Endothelial cell of umbilical vein (primary cell): ENCODE data around the gene CAMTA1. TPM values are rescaled to one million over a fixed set of nuclear protein-coding genes. Genes with fewer than 3 reads are reported as not detected.

Source experiments
- BruUV-seq: library from RNA; stranded (reverse); fragments of 400-500 nt; replicated peaks from 2 replicates; lab custom pipeline; 2021; lab: Mats Ljungman, UMichigan
- CTCF ChIA-PET: fragments of 300-600, 350-600 bp; sonication (Branson Sonifier 250); formaldehyde crosslinking; loops from one replicate; lab custom pipeline; 2021; ENCODE audit warnings: antibody characterized with exemption, inconsistent platforms; lab: Charles Lee
- POLR2A ChIA-PET: fragments of 300-600, 350-600 bp; sonication (Branson Sonifier 250); formaldehyde crosslinking; loops from one replicate; lab custom pipeline; 2021; ENCODE audit warnings: antibody characterized with exemption, inconsistent platforms; lab: Charles Lee
- DNase-seq: peaks from one replicate; pipeline ENCODE4 v3.0.0-alpha.2; 2011; ENCODE audit warnings: low read depth, low spot score
- FAIRE-seq: peaks from 2 replicates; lab custom pipeline; 2011; peaks lifted over from hg19 to GRCh38; lab: Jason Lieb, UNC
- H2AFZ ChIP-seq: 2 replicates; pipeline ENCODE4 v1.6.0; 2012; ENCODE audit warnings: low read depth, low read length, control low read depth, inconsistent platforms
- H3K27ac ChIP-seq: 2 replicates; pipeline ENCODE4 v1.5.1; 2011; ENCODE audit warnings: low read depth, mild to moderate bottlenecking, control low read depth, low read length, moderate library complexity; ENCODE audit not compliant: insufficient read depth
- H3K27me3 ChIP-seq, 2 experiments: 2 replicates each; pipeline versions ENCODE4 v1.6.0 to v1.6.1; 2011; ENCODE audit warnings: low read length in 2 of 2, mixed read lengths in 1 of 2; ENCODE audit not compliant: control insufficient read depth in 2 of 2, insufficient read depth in 2 of 2
- H3K36me3 ChIP-seq, 2 experiments: 2 replicates in 1 of 2; 3 replicates in 1 of 2; pipeline ENCODE4 v1.5.1; 2011; ENCODE audit warnings: low read length in 2 of 2, mild to moderate bottlenecking in 1 of 2, moderate library complexity in 1 of 2; ENCODE audit not compliant: control insufficient read depth in 2 of 2, insufficient read depth in 2 of 2; ENCODE audit errors: extremely low read depth in 1 of 2
- H3K4me1 ChIP-seq: 3 replicates; pipeline ENCODE4 v1.5.1; 2011; ENCODE audit warnings: mild to moderate bottlenecking, low read length; ENCODE audit not compliant: control insufficient read depth, insufficient read depth; ENCODE audit errors: extremely low read depth
- H3K4me2 ChIP-seq: 2 replicates; pipeline ENCODE4 v1.6.1; 2011; ENCODE audit warnings: low read length, control low read depth, mixed read lengths; ENCODE audit not compliant: insufficient read depth
- H3K4me3 ChIP-seq, 3 experiments: fragments of 200-600 bp in 1 of 3; sonication (generic), shearing (Covaris generic) in 1 of 3; replicated peaks in 1 of 3; 2 replicates each; pipeline ENCODE4 v1.5.1; 2011 to 2016; ENCODE audit warnings: control low read depth in 3 of 3, low read length in 3 of 3, mild to moderate bottlenecking in 2 of 3, inconsistent platforms in 1 of 3, low read depth in 1 of 3, moderate library complexity in 1 of 3; ENCODE audit not compliant: insufficient read depth in 1 of 3
- H3K79me2 ChIP-seq: 2 replicates; pipeline ENCODE4 v1.6.0; 2012; ENCODE audit warnings: low read length, inconsistent platforms; ENCODE audit not compliant: control insufficient read depth, insufficient read depth
- H3K9ac ChIP-seq: replicated peaks from 2 replicates; pipeline ENCODE3; 2011; ENCODE audit warnings: low read length, control low read depth; ENCODE audit not compliant: insufficient read depth; ENCODE audit errors: extremely low read depth
- H3K9me1 ChIP-seq: replicated peaks from 3 replicates; pipeline ENCODE4 v1.6.0; 2011; ENCODE audit warnings: mild to moderate bottlenecking, low read length; ENCODE audit not compliant: control insufficient read depth, insufficient read depth; ENCODE audit errors: extremely low read depth
- H3K9me3 ChIP-seq: replicated peaks from 2 replicates; pipeline ENCODE4 v1.5.1; 2012; ENCODE audit warnings: low read length, inconsistent platforms; ENCODE audit not compliant: control insufficient read depth, insufficient read depth
- H4K20me1 ChIP-seq: replicated peaks from 2 replicates; pipeline ENCODE3; 2011; ENCODE audit warnings: mild to moderate bottlenecking, low read length; ENCODE audit not compliant: control insufficient read depth, insufficient read depth; ENCODE audit errors: extremely low read depth
- EZH2 ChIP-seq: IDR thresholded peaks from 2 replicates; pipeline ENCODE4 v1.6.1; 2012; ENCODE audit warnings: borderline replicate concordance, low read depth, mild to moderate bottlenecking, moderate library complexity, low read length, inconsistent platforms; ENCODE audit not compliant: severe bottlenecking
- FOS ChIP-seq: IDR thresholded peaks from 2 replicates; pipeline ENCODE4 v1.6.1; 2011; ENCODE audit warnings: mild to moderate bottlenecking, low read length, moderate library complexity, borderline replicate concordance; ENCODE audit not compliant: insufficient read depth
- GATA2 ChIP-seq: IDR thresholded peaks from 2 replicates; pipeline ENCODE4 v1.7.0; 2011; ENCODE audit warnings: low read depth, mild to moderate bottlenecking, moderate library complexity, mixed read lengths, low read length; ENCODE audit not compliant: insufficient read length, insufficient read depth
- JUN ChIP-seq: IDR thresholded peaks from 2 replicates; pipeline ENCODE4 v1.6.1; 2011; ENCODE audit warnings: borderline replicate concordance, low read depth; ENCODE audit not compliant: insufficient read length, insufficient read depth
- MYC ChIP-seq: IDR thresholded peaks from one replicate; pipeline ENCODE4 v1.6.1; 2011; ENCODE audit warnings: mild to moderate bottlenecking, low read depth, low read length
- POLR2A ChIP-seq: IDR thresholded peaks from 2 replicates; pipeline ENCODE4 v1.6.1; 2012; ENCODE audit warnings: low read depth, mild to moderate bottlenecking, control low read depth, low read length
- POLR2AphosphoS5 ChIP-seq: IDR thresholded peaks from 2 replicates; pipeline ENCODE4 v1.6.1; 2012; ENCODE audit warnings: low read depth, mild to moderate bottlenecking, control low read depth, low read length, moderate library complexity; ENCODE audit not compliant: insufficient read depth
- dilution Hi-C: fragments of 300-500 bp; cut with MboI; formaldehyde crosslinking; loops from one replicate; pipeline ENCODE4 v1.15.0; 2019; ENCODE audit warnings: low sequenced_read_pairs; ENCODE audit not compliant: extremely low pct_ligation_motif_present
- intact Hi-C: fragments of 100-400 bp; cut with micrococcal nuclease; formaldehyde crosslinking; loops from one replicate; pipeline ENCODE4 v1.10.0; 2022
- polyA plus RNA-seq, 4 experiments: library from polyadenylated mRNA; depleted of rRNA in 3 of 4; stranded (reverse) in 3 of 4; unstranded in 1 of 4; fragments of >200 nt; gene quantifications; 2 replicates each; pipeline versions ENCODE4 v1.2.1 to v1.2.3, GENCODE V29; 2011 to 2012; ENCODE audit warnings: missing spikeins in 1 of 4
- total RNA-seq: library from RNA; stranded (reverse); gene quantifications from 2 replicates; pipeline ENCODE4 v1.2.3, GENCODE V29; 2021
- TF ChIP-seq, protein P1 (sequence below): IDR thresholded peaks from 2 replicates; pipeline ENCODE4 v1.6.1; 2011; ENCODE audit not compliant: insufficient read depth, insufficient read length
- TF ChIP-seq, protein P2 (sequence below), 2 donors: IDR thresholded peaks; 1 replicate in 1 of 2; 2 replicates in 1 of 2; pipeline ENCODE4 v1.5.1; 2011; ENCODE audit warnings: low read length in 2 of 2, mild to moderate bottlenecking in 2 of 2, moderate library complexity in 2 of 2, control low read depth in 1 of 2, inconsistent platforms in 1 of 2, low read depth in 1 of 2; ENCODE audit not compliant: insufficient read depth in 1 of 2; ENCODE audit errors: extremely low read depth in 1 of 2

The CAMTA1 gene
- total and polyA plus RNA-seq, 2 donors (not counting 3 experiments of a cell fraction or from before 2014, with no cell fraction given), result 50.8 to 92.7 TPM

- TF ChIP-seq JUN, result no peak
- TF ChIP-seq GATA2, result no peak
- TF ChIP-seq POLR2A, result no peak
- TF ChIP-seq, protein P1, sequence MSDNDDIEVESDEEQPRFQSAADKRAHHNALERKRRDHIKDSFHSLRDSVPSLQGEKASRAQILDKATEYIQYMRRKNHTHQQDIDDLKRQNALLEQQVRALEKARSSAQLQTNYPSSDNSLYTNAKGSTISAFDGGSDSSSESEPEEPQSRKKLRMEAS, result no peak
- TF ChIP-seq EZH2, result no peak
- TF ChIP-seq, protein P2, sequence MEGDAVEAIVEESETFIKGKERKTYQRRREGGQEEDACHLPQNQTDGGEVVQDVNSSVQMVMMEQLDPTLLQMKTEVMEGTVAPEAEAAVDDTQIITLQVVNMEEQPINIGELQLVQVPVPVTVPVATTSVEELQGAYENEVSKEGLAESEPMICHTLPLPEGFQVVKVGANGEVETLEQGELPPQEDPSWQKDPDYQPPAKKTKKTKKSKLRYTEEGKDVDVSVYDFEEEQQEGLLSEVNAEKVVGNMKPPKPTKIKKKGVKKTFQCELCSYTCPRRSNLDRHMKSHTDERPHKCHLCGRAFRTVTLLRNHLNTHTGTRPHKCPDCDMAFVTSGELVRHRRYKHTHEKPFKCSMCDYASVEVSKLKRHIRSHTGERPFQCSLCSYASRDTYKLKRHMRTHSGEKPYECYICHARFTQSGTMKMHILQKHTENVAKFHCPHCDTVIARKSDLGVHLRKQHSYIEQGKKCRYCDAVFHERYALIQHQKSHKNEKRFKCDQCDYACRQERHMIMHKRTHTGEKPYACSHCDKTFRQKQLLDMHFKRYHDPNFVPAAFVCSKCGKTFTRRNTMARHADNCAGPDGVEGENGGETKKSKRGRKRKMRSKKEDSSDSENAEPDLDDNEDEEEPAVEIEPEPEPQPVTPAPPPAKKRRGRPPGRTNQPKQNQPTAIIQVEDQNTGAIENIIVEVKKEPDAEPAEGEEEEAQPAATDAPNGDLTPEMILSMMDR (IDR thresholded peaks at IDR 0.05; ENCODE audit: extremely low read depth in 1 of 2, insufficient read depth in 1 of 2, low read depth in 1 of 2, low read length in 2 of 2), result no peak
- TF ChIP-seq FOS, result no peak
- no peak for TF ChIP-seq POLR2AphosphoS5
- no peak for TF ChIP-seq MYC
- CTCF ChIA-PET, result interaction anchor here (2.1 kb wide), 1 partner anchor 8 kb away, joined by 4 read pairs; no protein-coding TSS in a partner anchor
- intact Hi-C loops, result no loop called here
Observed at GRCh38 chr1:7425771-7426170, 640.5 kb downstream of the CAMTA1 start.

More at GRCh38 chr1:7425771-7426170, 640.5 kb downstream of the CAMTA1 start:
- Histone ChIP-seq H2AFZ (no peak overlapping the region), H3K9me1 (no peaks in the 10 kb centered on the region), H3K79me2 (no peaks in the 10 kb centered on the region), H3K4me2 (no peak overlapping the region), H3K27me3 (no peaks in the 10 kb centered on the region), H3K4me1 (peaks cover 4% of the 10 kb centered on the region), H3K27ac (no peak overlapping the region), H3K4me3 (no peak overlapping the region), H3K36me3 (no peaks in the 10 kb centered on the region), H4K20me1 (no peaks in the 10 kb centered on the region), H3K9me3 (no peaks in the 10 kb centered on the region), H3K9ac (no peak overlapping the region)
- dilution Hi-C loops, result no loop called here
- BruUV-seq, result no TSS peak
- DNase-seq (no peak), FAIRE-seq (no peak)
- POLR2A ChIA-PET, result no interaction called here
